OCI-LY7 (cell line): ENCODE results near the gene PUM1. TPM values are rescaled to one million over a fixed set of nuclear protein-coding genes. Genes with fewer than 3 reads are reported as not detected.
"Not testable (repeated sequence)": the region's sequence is repeated elsewhere in the genome, so short reads cannot be mapped to it uniquely, and the experiment has no call there.

Experiments
- BruUV-seq: library from RNA; stranded (reverse); fragments of 400-500 nt; replicated peaks from 2 replicates; lab custom pipeline; 2021; lab: Mats Ljungman, UMichigan
- CTCF ChIA-PET: fragments of 300-600 bp; sonication (Branson Sonifier 250); formaldehyde crosslinking; loops from one replicate; lab custom pipeline; 2022; ENCODE audit warnings: antibody characterized with exemption; ENCODE audit not compliant: unreplicated experiment; lab: Charles Lee
- POLR2A ChIA-PET: fragments of 300-600 bp; sonication (Branson Sonifier 250); formaldehyde crosslinking; loops from one replicate; lab custom pipeline; 2022; ENCODE audit warnings: antibody characterized with exemption; lab: Charles Lee
- DNase-seq: peaks from one replicate; pipeline ENCODE4 v3.0.0-alpha.2; 2015; ENCODE audit warnings: low spot score
- H2AFZ ChIP-seq: fragments of 200-600 bp; sonication (generic), shearing (Covaris generic); 2 replicates; pipeline ENCODE4 v1.6.1; 2014; ENCODE audit warnings: mild to moderate bottlenecking, antibody characterized with exemption, low read length, moderate library complexity
- H3K27ac ChIP-seq: fragments of 200-600 bp; sonication (generic); 2 replicates; pipeline ENCODE4 v1.5.1; 2014; ENCODE audit warnings: mixed run types, low read depth, mild to moderate bottlenecking, moderate library complexity, low read length, inconsistent platforms; ENCODE audit not compliant: poor library complexity, severe bottlenecking
- H3K36me3 ChIP-seq: fragments of 200-600 bp; sonication (generic); 2 replicates; pipeline ENCODE4 v1.6.1; 2014; ENCODE audit warnings: mild to moderate bottlenecking, antibody characterized with exemption, low read length, moderate library complexity, mixed read lengths; ENCODE audit not compliant: insufficient read depth
- H3K4me1 ChIP-seq: fragments of 200-600 bp; sonication (generic); 2 replicates; pipeline ENCODE4 v1.5.1; 2014; ENCODE audit warnings: mild to moderate bottlenecking, low read length; ENCODE audit not compliant: insufficient read depth, poor library complexity, severe bottlenecking
- H3K4me2 ChIP-seq: fragments of 200-600 bp; sonication (generic); 2 replicates; pipeline ENCODE4 v1.6.1; 2014; ENCODE audit warnings: mild to moderate bottlenecking, low read length
- H3K4me3 ChIP-seq: fragments of 200-600 bp; sonication (generic); 2 replicates; pipeline ENCODE4 v1.5.1; 2014; ENCODE audit warnings: mild to moderate bottlenecking, low read depth, low read length; ENCODE audit not compliant: poor library complexity, severe bottlenecking
- H3K79me2 ChIP-seq: fragments of 200-600 bp; sonication (generic); 2 replicates; pipeline ENCODE4 v1.6.1; 2016; ENCODE audit warnings: low read depth, mild to moderate bottlenecking, low read length, moderate library complexity, mixed read lengths; ENCODE audit not compliant: insufficient read depth
- H3K9me2 ChIP-seq: fragments of 200-600 bp; sonication (generic); 2 replicates; pipeline ENCODE4 v1.6.1; 2016; ENCODE audit warnings: mild to moderate bottlenecking, low read length, mixed read lengths; ENCODE audit not compliant: insufficient read depth
- H3K9me3 ChIP-seq: fragments of 200-600 bp; sonication (generic); 2 replicates; pipeline ENCODE4 v1.6.1; 2014; ENCODE audit warnings: mild to moderate bottlenecking, mixed run types, low read length, mixed read lengths
- H4K20me1 ChIP-seq: fragments of 200-600 bp; sonication (generic); 2 replicates; pipeline ENCODE4 v1.6.1; 2014; ENCODE audit warnings: mild to moderate bottlenecking, antibody characterized with exemption, low read length, moderate library complexity, mixed read lengths; ENCODE audit not compliant: insufficient read depth
- CTCF ChIP-seq: fragments of 200-600 bp; sonication (generic); conservative IDR thresholded peaks from 2 replicates; pipeline ENCODE4 v1.5.1; 2014; ENCODE audit warnings: mild to moderate bottlenecking, antibody characterized with exemption, low read length, moderate library complexity, mixed read lengths
- EZH2phosphoT487 ChIP-seq: fragments of 200-600 bp; sonication (generic); IDR thresholded peaks from 2 replicates; pipeline ENCODE4 v1.6.1; 2018; ENCODE audit warnings: low read depth, borderline replicate concordance, mild to moderate bottlenecking, mixed run types, antibody characterized with exemption, low read length, moderate library complexity, mixed read lengths
- intact Hi-C: fragments of 100-400 bp; cut with micrococcal nuclease; formaldehyde crosslinking; loops from one replicate; pipeline ENCODE4 v1.10.0; 2022; ENCODE audit not compliant: unreplicated experiment
- total RNA-seq, 2 experiments: library from RNA; depleted of rRNA in 1 of 2; stranded (reverse); fragments of >200 nt in 1 of 2; shearing (Covaris generic) in 1 of 2; gene quantifications; 2 replicates each; pipeline ENCODE4 v1.2.3, GENCODE V29; 2014 to 2022

Gene PUM1
- total RNA-seq, 2 experiments from 2014 or later: 52.0 to 97.5 TPM

- H2AFZ ChIP-seq: no peak overlapping the region
- no peak for DNase-seq
- no peak overlapping the region for H3K27ac ChIP-seq
- no peak overlapping the region for H3K4me3 ChIP-seq
- H3K9me3 ChIP-seq: no peaks in the 10 kb centered on the region
- no peak overlapping the region for H3K4me2 ChIP-seq
- H3K79me2 ChIP-seq: peaks cover 100% of the 10 kb centered on the region
- H4K20me1 ChIP-seq: peaks cover 17% of the 10 kb centered on the region; the same call in 1 of the 2 replicates
- ChIA-PET POLR2A (interaction anchor here (0.6 to 1.7 kb wide), 2 partner anchors 10 to 282 kb away, joined by 4 to 5 read pairs; partner anchors contain the start of gene PUM1), CTCF (no interaction called here)
- peaks cover 14% of the 10 kb centered on the region for H3K4me1 ChIP-seq
- no peaks in the 10 kb centered on the region for H3K9me2 ChIP-seq
- TF ChIP-seq EZH2phosphoT487 (no peak), CTCF (no peak)
- no TSS peak for BruUV-seq
- intact Hi-C loops: no loop called here
- peaks cover 87% of the 10 kb centered on the region for H3K36me3 ChIP-seq
Observed at GRCh38 chr1:31054349-31054748, 11.2 kb downstream of the PUM1 start.

- DNase-seq, H2AFZ ChIP-seq, H3K4me2 ChIP-seq, CTCF ChIA-PET, intact Hi-C loops, BruUV-seq, H3K9me2 ChIP-seq, H3K9me3 ChIP-seq, H3K4me3 ChIP-seq, H3K27ac ChIP-seq: not testable (repeated sequence)
- H3K79me2 ChIP-seq: peaks cover 100% of the 10 kb centered on the region
- peaks cover 80% of the 10 kb centered on the region for H3K36me3 ChIP-seq
- peaks cover 15% of the 10 kb centered on the region for H3K4me1 ChIP-seq
- POLR2A ChIA-PET: interaction anchor here (0.6 to 0.7 kb wide), 2 partner anchors 27 to 662 kb away, joined by 3 read pairs; no protein-coding TSS in a partner anchor
- peaks cover 11% of the 10 kb centered on the region; the same call in 1 of the 2 replicates for H4K20me1 ChIP-seq
Observed at GRCh38 chr1:31052613-31053012, 12.9 kb downstream of the PUM1 start.

GRCh38 chr1:31051611-31052010, 13.9 kb downstream of the PUM1 start:
- peaks cover 100% of the 10 kb centered on the region for H3K79me2 ChIP-seq
- TF ChIP-seq CTCF: no peak
- TF ChIP-seq EZH2phosphoT487: no peak
- DNase-seq: no peak
- H4K20me1 ChIP-seq: peaks cover 15% of the 10 kb centered on the region; the same call in 1 of the 2 replicates
- no TSS peak for BruUV-seq
- no peaks in the 10 kb centered on the region for H3K9me2 ChIP-seq
- H3K4me3 ChIP-seq: no peak overlapping the region
- POLR2A ChIA-PET: interaction anchor here (1.5 kb wide), 1 partner anchor 14 kb away, joined by 4 read pairs; the partner anchor contains the start of gene PUM1
- peaks cover 80% of the 10 kb centered on the region for H3K36me3 ChIP-seq
- H3K4me2 ChIP-seq: no peak overlapping the region
- H2AFZ ChIP-seq: no peak overlapping the region
- peaks cover 15% of the 10 kb centered on the region for H3K4me1 ChIP-seq
- H3K27ac ChIP-seq: no peak overlapping the region
- intact Hi-C loops: no loop called here
- CTCF ChIA-PET: no interaction called here
- H3K9me3 ChIP-seq: no peaks in the 10 kb centered on the region

GRCh38 chr1:31047507-31047906, 18.0 kb downstream of the PUM1 start:
- peaks cover 17% of the 10 kb centered on the region; the same call in 1 of the 2 replicates for H4K20me1 ChIP-seq
- not testable (repeated sequence) for H3K27ac ChIP-seq

More at GRCh38 chr1:31047507-31047906, 18.0 kb downstream of the PUM1 start:
- H3K9me2 ChIP-seq, BruUV-seq, POLR2A ChIA-PET, DNase-seq, H3K9me3 ChIP-seq, H3K4me2 ChIP-seq, CTCF ChIA-PET, H2AFZ ChIP-seq, H3K4me3 ChIP-seq, intact Hi-C loops: not testable (repeated sequence)
- H3K79me2 ChIP-seq: peaks cover 100% of the 10 kb centered on the region
- peaks cover 15% of the 10 kb centered on the region for H3K4me1 ChIP-seq
- peaks cover 81% of the 10 kb centered on the region for H3K36me3 ChIP-seq
